Measurements from ENCODE around the gene SYT6. TPM values are rescaled to one million over a fixed set of nuclear protein-coding genes. Genes with fewer than 3 reads are reported as not detected.

Gene SYT6
- total RNA-seq, 1 donor from 2014 or later, result not detected

GRCh38 chr1:114157275-114157660, 3.6 kb upstream of the SYT6 start:
- no peaks in the 10 kb centered on the region for H3K36me3 ChIP-seq (ENCODE audit: control insufficient read depth, insufficient read depth, low read length)
- DNase-seq (ENCODE audit: low read depth), result no peak
- H3K27me3 ChIP-seq (ENCODE audit: control insufficient read depth, insufficient read depth, low read length), result peaks cover 52% of the 10 kb centered on the region
- TF ChIP-seq CTCF (IDR thresholded peaks at IDR 0.05; ENCODE audit: insufficient read depth, low read length, poor library complexity, severe bottlenecking), result no peak
- no peak overlapping the region for H3K4me3 ChIP-seq (ENCODE audit: low read depth, low read length)

- DNase-seq (ENCODE audit: low read depth), result no peak
- Histone ChIP-seq H3K27me3 (ENCODE audit: control insufficient read depth, insufficient read depth, low read length) (peaks cover 57% of the 10 kb centered on the region), H3K36me3 (ENCODE audit: control insufficient read depth, insufficient read depth, low read length) (no peaks in the 10 kb centered on the region), H3K4me3 (ENCODE audit: low read depth, low read length) (no peak overlapping the region)
- no peak for TF ChIP-seq CTCF (IDR thresholded peaks at IDR 0.05; ENCODE audit: insufficient read depth, low read length, poor library complexity, severe bottlenecking)
Measured at GRCh38 chr1:114156538-114157274, 3.0 kb upstream of the SYT6 start.

- H3K36me3 ChIP-seq (ENCODE audit: control insufficient read depth, insufficient read depth, low read length), result no peaks in the 10 kb centered on the region
- TF ChIP-seq CTCF (IDR thresholded peaks at IDR 0.05; ENCODE audit: insufficient read depth, low read length, poor library complexity, severe bottlenecking), result no peak
- H3K4me3 ChIP-seq (ENCODE audit: low read depth, low read length), result no peak overlapping the region
- peaks cover 67% of the 10 kb centered on the region for H3K27me3 ChIP-seq (ENCODE audit: control insufficient read depth, insufficient read depth, low read length)
- DNase-seq (ENCODE audit: low read depth), result no peak
Measured at GRCh38 chr1:114155706-114156105, 2.0 kb upstream of the SYT6 start.

- no peak for TF ChIP-seq CTCF (IDR thresholded peaks at IDR 0.05; ENCODE audit: insufficient read depth, low read length, poor library complexity, severe bottlenecking)
- Histone ChIP-seq H3K27me3 (ENCODE audit: control insufficient read depth, insufficient read depth, low read length) (peaks cover 68% of the 10 kb centered on the region), H3K36me3 (ENCODE audit: control insufficient read depth, insufficient read depth, low read length) (no peaks in the 10 kb centered on the region), H3K4me3 (ENCODE audit: low read depth, low read length) (no peak overlapping the region)
- DNase-seq (ENCODE audit: low read depth), result no peak
Measured at GRCh38 chr1:114154963-114155322, 1.3 kb upstream of the SYT6 start.

- TF ChIP-seq CTCF (IDR thresholded peaks at IDR 0.05; ENCODE audit: insufficient read depth, low read length, poor library complexity, severe bottlenecking), result no peak
- no peak overlapping the region for H3K4me3 ChIP-seq (ENCODE audit: low read depth, low read length)
- no peak for DNase-seq (ENCODE audit: low read depth)
- H3K27me3 ChIP-seq (ENCODE audit: control insufficient read depth, insufficient read depth, low read length), result peaks cover 70% of the 10 kb centered on the region
- no peaks in the 10 kb centered on the region for H3K36me3 ChIP-seq (ENCODE audit: control insufficient read depth, insufficient read depth, low read length)
Measured at GRCh38 chr1:114154146-114154962, 685 bp upstream of the SYT6 start.
